Esophagus squamous epithelium (tissue), 5 donors: ENCODE data around the gene MRM1. TPM values are rescaled to one million over a fixed set of nuclear protein-coding genes. Genes with fewer than 3 reads are reported as not detected.

Experiments
- DNase-seq: peaks from one replicate; lab custom pipeline; 2025; lab: John Stamatoyannopoulos, UW
- H3K27ac ChIP-seq, 4 donors: fragments of 200-600 bp; sonication (generic); one replicate each; pipeline ENCODE4 v1.5.1; 2016 to 2019; ENCODE audit warnings: mild to moderate bottlenecking in 1 of 4
- H3K27me3 ChIP-seq, 4 donors: fragments of 200-600 bp; sonication (generic); 1 replicate in 3 of 4; 2 replicates in 1 of 4; pipeline versions ENCODE4 v1.5.1 to v1.6.0; 2017 to 2021; ENCODE audit warnings: antibody characterized with exemption in 1 of 4
- H3K36me3 ChIP-seq, 3 donors: fragments of 200-600 bp; sonication (generic); one replicate each; pipeline ENCODE4 v1.5.1; 2016 to 2019
- H3K4me1 ChIP-seq, 3 donors: fragments of 200-600 bp; sonication (generic); one replicate each; pipeline ENCODE4 v1.5.1; 2017 to 2019
- H3K4me3 ChIP-seq, 4 donors: fragments of 200-600 bp; sonication (generic); 1 replicate in 3 of 4; 2 replicates in 1 of 4; pipeline ENCODE4 v1.5.1; 2016 to 2019; ENCODE audit warnings: mild to moderate bottlenecking in 2 of 4, moderate library complexity in 1 of 4
- H3K9me3 ChIP-seq, 3 donors: fragments of 200-600 bp; sonication (generic); one replicate each; pipeline ENCODE4 v1.5.1; 2016 to 2019
- CTCF ChIP-seq, 6 experiments: fragments of 450-650 bp in 4 of 6; fragments of 200-600 bp in 2 of 6; sonication (generic) in 2 of 6; IDR thresholded peaks; one replicate each; pipeline ENCODE4 v1.5.1; 2016 to 2019; ENCODE audit warnings: antibody characterized with exemption in 6 of 6, mild to moderate bottlenecking in 4 of 6, moderate library complexity in 4 of 6
- POLR2A ChIP-seq, 4 donors: fragments of 450-650 bp; IDR thresholded peaks; one replicate each; pipeline ENCODE4 v1.6.1; 2017; ENCODE audit warnings: antibody characterized with exemption in 4 of 4, mild to moderate bottlenecking in 4 of 4, moderate library complexity in 3 of 4
- WGBS, 2 donors: methylation state at CpG; one replicate each; pipeline ENCODE4 v1.1.5; 2018; 5-methylcytosine and 5-hydroxymethylcytosine counted together
- intact Hi-C: fragments of 100-400 bp; cut with DNase I; formaldehyde crosslinking; loops from one replicate; pipeline ENCODE4 v1.15.0; 2022
- total RNA-seq, 4 donors: library from RNA; depleted of rRNA; stranded (reverse); fragments of >200 nt; gene quantifications; one replicate each; pipeline ENCODE4 v1.1.0, GENCODE V29; 2016
- donor health status: DM: yes; HTN: yes; CAD: no.

MRM1 gene
- total RNA-seq, 4 donors from 2014 or later, result 5.9 to 10.1 (median 7.0) TPM

GRCh38 chr17:36612323-36612722 lies 10.9 kb downstream of the MRM1 start:
- Histone ChIP-seq H3K9me3 (no peaks in the 10 kb centered on the region), H3K4me3 (no peak overlapping the region), H3K27ac (peak overlapping the region in 1 of 4 donors; percentile 14), H3K36me3 (peaks cover 0 to 9% (median 0%) of the 10 kb centered on the region in 3 donors), H3K4me1 (peaks cover 0 to 22% (median 9%) of the 10 kb centered on the region in 3 donors), H3K27me3 (peaks cover 0 to 35% (median 0%) of the 10 kb centered on the region in 4 donors)
- WGBS, 2 donors, result 75 to 83% methylated on average over 2 to 3 of the region's 3 CpGs
- intact Hi-C loops, result no loop called here
- TF ChIP-seq CTCF (IDR thresholded peaks at IDR 0.05), result no peak
- TF ChIP-seq POLR2A (IDR thresholded peaks at IDR 0.05), result no peak
- no peak for DNase-seq

- peaks cover 0 to 22% (median 9%) of the 10 kb centered on the region in 3 donors for H3K4me1 ChIP-seq
- DNase-seq, result no peak
- H3K4me3 ChIP-seq, result no peak overlapping the region
- H3K9me3 ChIP-seq, result no peaks in the 10 kb centered on the region
- intact Hi-C loops, result no loop called here
- no peak for TF ChIP-seq CTCF (IDR thresholded peaks at IDR 0.05)
- TF ChIP-seq POLR2A (IDR thresholded peaks at IDR 0.05), result no peak
- H3K27me3 ChIP-seq, result peaks cover 0 to 43% (median 0%) of the 10 kb centered on the region in 4 donors
- peaks cover 0 to 2% (median 0%) of the 10 kb centered on the region in 3 donors for H3K36me3 ChIP-seq
- H3K27ac ChIP-seq, result no peak overlapping the region
- WGBS, 2 donors, result 68% methylated on average over 4 of the region's 4 CpGs
Observed at GRCh38 chr17:36613155-36613554, 11.8 kb downstream of the MRM1 start.

- DNase-seq, result no peak
- Histone ChIP-seq H3K36me3 (no peaks in the 10 kb centered on the region), H3K4me1 (peaks cover 0 to 13% (median 3%) of the 10 kb centered on the region in 3 donors), H3K27me3 (peaks cover 0 to 48% (median 0%) of the 10 kb centered on the region in 4 donors), H3K27ac (no peak overlapping the region), H3K9me3 (no peaks in the 10 kb centered on the region), H3K4me3 (no peak overlapping the region)
- intact Hi-C loops, result no loop called here
- WGBS, 2 donors, result 61 to 75% methylated on average over 6 to 7 of the region's 7 CpGs
- TF ChIP-seq CTCF (IDR thresholded peaks at IDR 0.05) (no peak), POLR2A (IDR thresholded peaks at IDR 0.05) (no peak)
Observed at GRCh38 chr17:36614081-36614480, 12.7 kb downstream of the MRM1 start.

- no peaks in the 10 kb centered on the region for H3K9me3 ChIP-seq
- TF ChIP-seq POLR2A (IDR thresholded peaks at IDR 0.05), result no peak
- no peak for TF ChIP-seq CTCF (IDR thresholded peaks at IDR 0.05)
- no peaks in the 10 kb centered on the region for H3K36me3 ChIP-seq
- 60 to 74% methylated on average over 3 to 4 of the region's 5 CpGs for WGBS, 2 donors
- no peak overlapping the region for H3K4me3 ChIP-seq
- peaks cover 0 to 48% (median 0%) of the 10 kb centered on the region in 4 donors for H3K27me3 ChIP-seq
- intact Hi-C loops, result no loop called here
- no peak overlapping the region for H3K27ac ChIP-seq
- no peak for DNase-seq
- H3K4me1 ChIP-seq, result peaks cover 0 to 11% (median 0%) of the 10 kb centered on the region in 3 donors
Observed at GRCh38 chr17:36614933-36615332, 13.6 kb downstream of the MRM1 start.

- DNase-seq, result no peak
- Histone ChIP-seq H3K4me1 (peaks cover 0 to 9% (median 0%) of the 10 kb centered on the region in 3 donors), H3K27me3 (peaks cover 0 to 48% (median 0%) of the 10 kb centered on the region in 4 donors), H3K27ac (no peak overlapping the region), H3K36me3 (no peaks in the 10 kb centered on the region), H3K4me3 (no peak overlapping the region), H3K9me3 (no peaks in the 10 kb centered on the region)
- intact Hi-C loops, result no loop called here
- WGBS, 2 donors, result 69 to 80% methylated on average over 11 to 13 of the region's 16 CpGs
- TF ChIP-seq POLR2A (IDR thresholded peaks at IDR 0.05) (no peak), CTCF (IDR thresholded peaks at IDR 0.05) (no peak)
Observed at GRCh38 chr17:36616061-36617029, 15.0 kb downstream of the MRM1 start.
